A172 (cell line): ENCODE measurements around the gene NACC2. TPM values are rescaled to one million over a fixed set of nuclear protein-coding genes. Genes with fewer than 3 reads are reported as not detected.

Source experiments
- DNase-seq: peaks from one replicate; pipeline ENCODE4 v3.0.0-alpha.2; 2015; ENCODE audit warnings: low spot score
- total RNA-seq: library from RNA; depleted of rRNA; stranded (reverse); fragments of >200 nt; shearing (Covaris generic); gene quantifications from 2 replicates; pipeline ENCODE4 v1.2.3, GENCODE V29; 2014

NACC2 gene
- total RNA-seq, 1 experiment from 2014 or later: 41.6 TPM

DNA sequence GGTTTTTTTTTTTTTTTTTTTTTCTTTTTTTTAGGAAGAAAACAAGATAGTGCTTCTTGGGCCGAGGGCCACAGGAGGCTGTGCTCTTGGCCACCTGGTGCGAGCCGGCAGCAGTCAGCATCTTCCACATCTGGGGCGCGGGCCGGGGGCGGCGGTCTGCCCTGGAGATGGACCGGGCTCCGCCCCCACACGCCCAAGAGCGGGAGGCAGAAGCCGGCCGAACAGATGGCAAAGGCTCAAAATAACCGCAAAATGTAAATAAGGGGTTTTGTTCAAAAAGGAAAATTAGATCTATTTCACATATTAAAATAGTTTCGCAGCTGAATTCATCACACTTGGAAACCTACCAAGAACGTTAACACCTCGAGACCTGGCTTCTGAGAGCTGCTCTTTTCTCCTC, 82.4 kb downstream of the NACC2 start:
- no peak for DNase-seq

GRCh38 chr9:136011703-136012496, 83.2 kb downstream of the NACC2 start:
- no peak for DNase-seq

DNA sequence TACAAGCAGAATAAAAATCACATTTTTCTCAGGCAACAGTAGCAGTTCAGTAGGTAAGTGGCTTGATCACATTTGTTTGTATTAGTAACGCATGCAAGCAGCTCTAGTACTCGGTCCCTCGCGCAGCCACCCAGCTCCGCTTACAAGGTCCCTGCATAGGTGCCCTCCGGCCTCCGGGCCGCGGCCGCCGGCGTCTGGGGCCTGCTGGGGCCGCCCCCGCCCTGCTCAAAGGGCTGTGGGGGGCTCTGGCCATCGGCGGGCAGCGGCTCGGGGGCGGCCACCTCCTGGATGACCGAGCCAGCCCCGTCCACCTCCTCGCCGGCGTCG, 83.8 kb downstream of the NACC2 start:
- no peak for DNase-seq

DNA sequence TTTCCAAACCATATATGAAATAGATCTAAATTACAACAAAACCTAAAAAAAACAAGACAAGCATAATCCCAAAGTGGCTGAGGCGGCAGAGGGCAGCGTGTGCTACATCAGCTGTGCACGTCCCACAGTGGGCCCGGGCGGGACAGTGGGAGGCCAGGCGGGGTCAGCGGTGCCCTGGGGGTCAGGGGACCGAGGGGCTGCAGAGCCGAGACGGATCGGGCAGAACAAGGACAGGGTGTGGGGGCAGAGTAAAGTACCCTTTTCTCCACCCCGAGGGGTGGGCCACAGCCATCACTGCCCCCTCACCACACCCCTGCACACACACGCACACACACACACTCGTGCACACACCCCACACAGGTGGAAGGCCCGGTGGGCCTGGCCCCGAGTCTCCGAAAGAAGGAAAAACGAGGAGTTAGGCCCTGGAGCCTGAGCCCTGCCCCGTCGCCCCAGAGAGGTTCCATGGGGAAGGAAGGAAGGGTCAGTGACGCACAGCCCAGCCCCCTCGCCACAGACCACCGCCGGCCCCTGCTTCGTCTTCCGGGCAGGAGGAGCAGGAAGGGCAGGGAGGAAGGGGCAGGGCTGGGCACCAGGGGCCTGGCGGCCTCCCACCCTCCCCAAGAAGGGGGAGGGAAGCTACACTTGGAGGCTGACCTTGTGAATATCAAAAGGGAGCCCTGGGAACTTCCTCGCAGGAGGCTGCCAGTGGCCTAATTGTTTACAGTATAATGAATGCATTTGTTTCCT, 84.3 kb downstream of the NACC2 start:
- no peak for DNase-seq

GRCh38 chr9:136010176-136010575, 84.9 kb downstream of the NACC2 start:
- no peak for DNase-seq

GRCh38 chr9:136009516-136009915, 85.6 kb downstream of the NACC2 start:
- no peak for DNase-seq

DNA sequence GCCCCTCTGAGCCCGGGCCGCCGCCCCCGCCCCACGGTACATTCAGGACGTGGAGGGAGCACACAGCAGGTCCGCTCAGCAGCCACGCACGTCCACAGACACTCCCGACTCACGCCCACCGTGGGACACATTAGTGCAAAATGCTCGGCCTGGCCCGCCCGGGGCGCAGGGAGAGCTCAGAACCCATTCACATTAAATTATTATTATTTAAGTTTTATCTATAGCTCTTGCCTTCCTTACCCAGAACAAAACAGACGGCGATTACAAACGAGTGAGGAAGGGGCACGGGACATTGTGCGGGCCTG, 86.4 kb downstream of the NACC2 start:
- no peak for DNase-seq

GRCh38 chr9:136007934-136008692, 87.0 kb downstream of the NACC2 start:
- peak; percentile 89 for DNase-seq

DNA sequence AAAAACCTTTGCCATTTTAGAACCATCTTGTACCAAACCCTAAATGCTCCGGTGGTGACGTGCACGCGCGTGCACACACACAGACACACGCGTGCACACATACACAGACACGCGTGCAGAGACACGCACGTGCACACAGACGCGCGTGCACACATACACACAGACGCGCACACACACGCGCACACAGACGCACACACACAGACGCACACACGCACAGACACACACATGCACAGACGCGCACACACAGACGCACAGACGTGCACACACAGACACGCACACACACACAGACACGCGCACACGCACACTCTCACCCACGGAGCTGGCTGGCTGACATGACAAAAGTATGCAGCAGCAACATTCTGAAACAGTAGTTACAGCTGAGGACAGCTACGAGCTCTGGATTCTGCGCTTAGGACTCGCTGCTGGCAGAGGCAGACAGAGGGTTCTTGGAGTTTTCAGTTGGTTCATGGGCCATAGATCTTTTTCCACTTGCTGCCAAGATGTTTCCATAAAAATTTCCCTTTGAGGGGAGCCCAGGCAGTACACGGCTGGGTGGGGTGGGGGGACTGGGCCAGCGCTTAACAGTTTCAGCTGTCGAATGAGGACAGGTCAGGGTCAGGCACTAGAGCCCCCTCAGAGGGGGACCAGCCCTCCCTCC, 87.7 kb downstream of the NACC2 start:
- no peak for DNase-seq

- DNase-seq: no peak
Observed at GRCh38 chr9:136006169-136006568, 88.9 kb downstream of the NACC2 start.

DNA sequence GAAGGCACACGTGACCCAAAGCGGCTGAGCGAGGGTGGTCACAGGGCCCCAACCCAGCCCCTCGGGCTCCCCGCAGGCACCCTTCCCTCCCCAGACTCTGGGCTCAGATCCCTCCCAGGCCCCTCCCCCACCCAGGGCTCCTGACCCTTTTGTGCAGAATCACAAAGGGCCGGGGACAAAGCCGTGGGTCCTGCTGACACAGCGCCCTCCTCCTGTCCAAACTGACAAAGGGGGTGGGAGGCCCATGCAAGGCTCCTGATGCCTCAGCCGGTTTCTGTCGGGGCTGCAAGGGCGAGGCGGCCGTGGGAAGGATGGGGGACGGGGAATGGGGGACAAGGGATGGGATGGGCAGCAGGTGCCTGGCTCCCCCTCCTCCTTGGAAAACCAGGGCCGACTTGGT, 90.4 kb downstream of the NACC2 start:
- no peak for DNase-seq

- no peak for DNase-seq
Observed at GRCh38 chr9:136004219-136004618, 90.9 kb downstream of the NACC2 start.

- DNase-seq: no peak
Observed at GRCh38 chr9:136003411-136004218, 91.5 kb downstream of the NACC2 start.

DNA sequence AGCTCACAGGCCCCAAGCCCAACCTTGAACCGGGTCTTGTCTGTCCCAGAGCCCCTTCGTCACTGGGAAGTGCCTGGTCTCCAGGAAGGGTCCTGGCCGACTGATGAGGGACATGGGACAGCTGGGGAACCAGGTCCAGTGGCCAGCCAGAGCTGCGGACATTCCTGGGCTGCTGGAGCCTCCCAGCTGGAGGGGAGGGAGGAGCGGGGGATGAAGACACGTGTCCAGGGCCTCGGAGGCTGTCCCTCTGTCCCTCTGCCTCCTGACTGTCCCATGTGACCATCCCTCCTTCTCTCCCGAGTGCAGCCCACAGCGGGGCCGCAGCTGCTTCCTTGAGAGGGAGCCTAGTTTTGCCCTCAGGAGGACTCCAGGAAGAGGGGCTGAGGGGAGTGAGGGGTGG, 92.2 kb downstream of the NACC2 start:
- DNase-seq: no peak

DNA sequence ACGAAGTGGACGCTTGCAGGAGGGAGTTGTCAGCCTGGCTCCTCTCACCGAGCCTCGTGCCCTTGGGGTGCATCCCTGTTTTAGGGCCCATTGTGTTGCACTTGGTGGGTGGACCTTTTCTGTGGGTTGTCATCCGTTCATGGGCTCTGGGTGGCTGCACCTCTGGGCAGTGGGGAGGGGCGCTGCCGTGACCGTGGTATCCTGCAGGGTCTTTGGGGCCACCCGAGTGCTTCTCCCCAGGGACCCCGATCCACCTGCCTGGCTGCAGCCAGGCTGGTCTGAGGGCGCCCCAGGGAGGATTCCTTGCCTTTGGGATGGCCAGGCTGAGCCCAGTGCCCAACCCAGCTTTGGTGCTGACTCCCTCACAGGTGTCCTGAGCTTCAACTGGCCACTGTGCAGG, 92.9 kb downstream of the NACC2 start:
- DNase-seq: no peak

DNA sequence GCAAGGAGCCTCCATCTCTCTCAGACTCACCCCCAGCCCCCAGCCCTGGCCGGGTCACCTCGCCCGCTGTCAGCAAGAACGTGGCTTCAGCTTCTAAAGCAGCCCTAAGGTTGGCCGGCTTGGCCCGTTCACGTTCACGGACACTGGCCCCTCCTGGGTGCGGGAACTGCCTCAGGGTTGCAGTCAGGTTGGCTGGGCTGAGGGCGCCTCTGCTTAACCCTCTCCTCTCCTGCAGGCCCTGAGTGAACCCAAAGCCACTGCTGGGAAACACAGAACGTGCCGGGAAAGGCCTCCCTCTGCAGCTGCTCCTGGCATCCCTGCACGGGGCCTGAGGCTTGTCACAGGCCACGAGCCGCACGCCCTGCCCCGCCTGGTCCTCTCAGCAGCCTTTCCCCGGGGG, 93.9 kb downstream of the NACC2 start:
- no peak for DNase-seq

DNA sequence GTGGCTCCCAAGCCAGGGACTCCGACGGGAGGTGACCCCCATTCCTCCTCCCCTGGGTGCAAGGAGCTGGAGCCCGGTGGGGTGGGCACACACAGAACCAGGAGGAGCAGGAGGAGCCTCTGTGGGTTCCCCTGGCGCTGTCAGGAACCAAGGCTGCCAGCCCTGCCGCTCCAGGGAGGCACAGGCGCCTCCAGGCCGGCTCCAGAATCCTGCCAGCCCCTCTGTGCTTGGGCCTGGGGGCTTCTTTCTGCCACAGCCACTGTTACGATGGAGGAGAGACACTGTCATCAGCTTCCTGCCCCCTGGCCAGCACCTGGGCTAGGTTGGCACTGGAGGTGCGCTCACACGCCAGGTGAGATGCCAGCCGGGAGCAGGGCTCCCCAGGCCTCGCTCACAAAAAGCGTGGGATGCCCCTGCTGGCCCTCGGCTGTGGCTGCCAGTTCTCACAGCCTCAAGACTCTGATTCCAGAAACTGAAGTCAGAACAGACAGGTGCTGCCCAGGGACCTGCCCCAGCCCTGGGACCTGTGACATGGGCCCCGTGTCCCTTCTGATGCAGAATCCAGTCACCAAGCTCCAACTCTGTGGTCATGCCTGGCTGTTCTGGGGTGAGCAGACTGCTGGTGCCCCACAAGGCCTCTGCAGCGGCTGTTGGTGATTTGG, 96.5 kb downstream of the NACC2 start:
- DNase-seq: no peak

DNA sequence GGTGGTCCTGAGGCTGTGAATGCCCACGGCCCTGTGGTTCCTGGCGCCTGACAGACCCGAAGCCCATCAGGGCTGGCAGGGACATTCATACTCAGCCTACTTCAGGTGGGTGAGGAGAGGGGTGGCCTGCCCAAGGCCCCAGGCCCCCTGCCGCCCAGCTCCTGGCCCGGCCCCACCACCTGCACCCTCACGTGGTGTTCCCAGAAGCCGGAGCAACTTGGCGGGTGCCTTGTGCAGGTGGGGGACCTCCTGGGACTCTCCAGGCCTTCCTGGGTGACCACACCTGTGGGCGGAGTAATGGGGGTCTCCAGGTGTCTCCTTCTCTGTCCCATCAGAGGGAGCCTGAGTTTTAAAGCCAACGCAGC, 97.1 kb downstream of the NACC2 start:
- DNase-seq: no peak

DNA sequence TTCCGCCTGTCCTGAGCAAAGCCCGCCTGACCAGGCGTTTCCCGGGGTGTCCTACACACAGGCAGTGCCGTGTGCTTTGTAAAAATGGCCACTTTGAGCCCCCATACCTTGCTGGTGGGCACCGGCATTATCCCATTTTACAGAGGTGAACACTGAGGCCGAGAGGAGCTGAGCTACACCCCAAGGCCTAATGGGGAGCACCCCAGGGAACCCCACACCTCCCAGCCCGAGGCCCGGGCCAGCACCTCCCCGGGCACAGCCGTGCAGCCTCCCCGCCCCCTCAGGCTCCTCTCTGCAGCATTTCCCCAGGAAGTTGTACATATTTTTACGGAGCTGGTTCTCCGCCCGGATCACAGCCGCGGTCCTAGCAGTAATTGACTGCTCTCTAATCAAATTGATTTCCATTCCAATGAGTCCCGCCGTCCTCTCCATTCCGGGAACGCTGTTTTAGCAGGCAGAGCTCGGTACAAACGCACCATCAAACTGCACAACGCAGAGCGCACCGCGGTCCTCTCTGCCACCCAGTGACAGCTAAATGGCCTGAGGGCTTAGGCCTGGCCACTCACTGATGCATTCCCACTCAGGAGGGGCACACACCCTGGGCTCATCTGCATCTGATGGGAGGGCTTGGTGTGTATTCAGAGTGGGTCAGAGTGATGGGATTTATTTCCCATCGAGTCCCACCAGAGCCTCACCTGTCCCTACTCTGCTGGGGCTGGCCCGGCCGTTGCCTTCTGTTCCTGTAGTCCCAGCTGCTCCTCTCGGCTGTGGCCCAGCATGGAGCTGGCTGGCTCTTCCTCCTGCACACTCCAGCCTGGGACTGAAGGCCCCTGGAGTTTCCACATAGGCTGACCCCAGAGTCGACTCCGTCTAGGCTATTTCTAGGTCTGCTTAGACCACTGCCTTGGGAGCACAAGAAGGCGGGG, 97.7 kb downstream of the NACC2 start:
- no peak for DNase-seq

GRCh38 chr9:135995816-135996215, 99.3 kb downstream of the NACC2 start:
- no peak for DNase-seq
